GM18867 (cell line): Measurements from ENCODE around the gene FOXL2.
"Not testable (repeated sequence)": the region's sequence is repeated elsewhere in the genome, so short reads cannot be mapped to it uniquely, and the experiment has no call there.

ENCODE experiments used
- ATAC-seq: cut with Tn5 transposase; IDR thresholded peaks from one replicate; pipeline ENCODE4 v1.9.1; 2021; ENCODE audit warnings: mild to moderate bottlenecking, moderate library complexity; ENCODE audit not compliant: unreplicated experiment

FOXL2 gene

DNA sequence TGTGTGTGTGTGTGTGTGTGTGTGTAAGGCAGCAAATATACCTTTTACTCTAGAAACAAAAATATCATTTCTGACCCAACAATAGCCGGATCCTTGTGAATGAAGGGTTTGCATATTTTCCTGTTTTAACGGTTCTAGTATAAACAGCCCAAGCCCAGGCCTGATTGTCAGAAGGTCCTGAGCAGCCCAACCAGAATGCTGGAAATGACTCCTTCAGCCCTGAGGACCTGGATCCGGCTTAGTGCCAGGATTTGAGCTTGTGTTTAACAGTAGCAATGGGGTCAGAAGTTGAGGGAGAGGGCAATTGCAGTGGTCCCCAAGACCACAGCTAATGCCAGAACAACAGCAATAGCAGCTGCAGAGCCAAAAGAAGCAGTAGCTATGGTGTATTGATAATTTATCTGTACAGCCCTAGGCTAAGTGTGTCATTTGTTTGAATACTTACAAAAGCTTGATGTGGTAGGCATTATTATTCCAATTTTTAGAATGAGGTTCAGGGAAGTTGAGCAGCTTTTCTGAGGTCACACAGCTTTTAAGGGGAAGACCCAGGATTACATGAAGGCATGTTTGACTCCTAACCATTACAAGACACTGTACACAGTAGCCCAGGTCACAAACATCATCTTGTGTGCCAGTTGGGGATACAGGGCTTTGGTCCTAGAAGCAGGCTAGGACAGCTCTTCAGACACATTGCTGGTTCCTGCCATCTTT, 12.8 kb downstream of the FOXL2 start:
- ATAC-seq: no peak

DNA sequence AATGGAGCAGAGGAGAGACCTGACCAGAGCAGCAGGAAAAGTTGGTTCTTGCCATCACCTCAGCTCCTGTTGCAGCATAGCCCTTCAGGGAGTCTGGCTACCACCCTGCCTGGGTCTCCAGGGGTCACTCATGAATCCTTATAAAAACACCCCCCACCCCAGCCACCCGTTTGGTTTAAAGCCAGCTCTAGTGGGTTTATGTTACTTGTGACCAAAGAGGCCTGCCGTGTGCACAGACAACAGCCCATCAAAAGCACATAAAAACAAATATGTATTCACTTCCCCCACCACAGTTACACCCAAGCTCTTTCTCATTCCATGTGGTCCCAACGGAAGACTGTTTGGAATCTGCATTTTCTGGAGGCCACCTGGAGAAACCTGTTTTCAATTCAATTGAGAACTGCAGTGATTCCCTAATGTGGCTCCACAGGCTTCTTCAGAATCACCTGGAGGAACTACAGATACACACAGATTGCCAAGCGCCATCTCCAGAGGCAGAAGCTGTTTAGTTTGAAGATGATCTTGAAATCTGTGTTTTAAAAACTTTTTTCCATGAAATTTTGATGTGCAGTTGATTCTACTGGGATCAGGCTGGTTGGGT, 13.8 kb downstream of the FOXL2 start:
- no peak for ATAC-seq

- no peak for ATAC-seq
Observed at GRCh38 chr3:138928727-138929372, 18.1 kb downstream of the FOXL2 start.

- peak; percentile 91 for ATAC-seq
Observed at GRCh38 chr3:138923531-138923994, 23.4 kb downstream of the FOXL2 start.

DNA sequence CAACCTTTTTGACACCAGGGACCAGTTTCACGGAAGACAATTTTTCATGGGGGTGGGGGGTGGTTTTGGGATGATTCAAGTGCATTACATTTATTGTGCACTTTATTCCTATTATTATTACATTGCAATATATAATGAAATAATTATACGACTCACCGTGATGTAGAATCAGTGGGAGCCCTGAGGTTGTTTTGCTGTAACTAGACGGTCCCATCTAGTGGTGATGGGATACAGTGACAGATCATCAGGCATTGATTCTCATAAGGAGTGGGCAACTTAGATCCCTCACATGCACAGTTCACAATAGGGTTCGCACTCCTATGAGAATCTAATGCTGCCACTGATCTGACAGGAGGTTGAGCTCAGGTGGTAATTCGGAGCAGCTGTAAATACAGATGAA, 24.5 kb downstream of the FOXL2 start:
- not testable (repeated sequence) for ATAC-seq

- no peak for ATAC-seq
Observed at GRCh38 chr3:138921316-138922292, 25.3 kb downstream of the FOXL2 start.

- no peak for ATAC-seq
Observed at GRCh38 chr3:138919325-138919724, 27.6 kb downstream of the FOXL2 start.

GRCh38 chr3:138916824-138917223, 30.1 kb downstream of the FOXL2 start:
- no peak for ATAC-seq

GRCh38 chr3:138915503-138916498, 31.1 kb downstream of the FOXL2 start:
- peak; percentile 87 for ATAC-seq

DNA sequence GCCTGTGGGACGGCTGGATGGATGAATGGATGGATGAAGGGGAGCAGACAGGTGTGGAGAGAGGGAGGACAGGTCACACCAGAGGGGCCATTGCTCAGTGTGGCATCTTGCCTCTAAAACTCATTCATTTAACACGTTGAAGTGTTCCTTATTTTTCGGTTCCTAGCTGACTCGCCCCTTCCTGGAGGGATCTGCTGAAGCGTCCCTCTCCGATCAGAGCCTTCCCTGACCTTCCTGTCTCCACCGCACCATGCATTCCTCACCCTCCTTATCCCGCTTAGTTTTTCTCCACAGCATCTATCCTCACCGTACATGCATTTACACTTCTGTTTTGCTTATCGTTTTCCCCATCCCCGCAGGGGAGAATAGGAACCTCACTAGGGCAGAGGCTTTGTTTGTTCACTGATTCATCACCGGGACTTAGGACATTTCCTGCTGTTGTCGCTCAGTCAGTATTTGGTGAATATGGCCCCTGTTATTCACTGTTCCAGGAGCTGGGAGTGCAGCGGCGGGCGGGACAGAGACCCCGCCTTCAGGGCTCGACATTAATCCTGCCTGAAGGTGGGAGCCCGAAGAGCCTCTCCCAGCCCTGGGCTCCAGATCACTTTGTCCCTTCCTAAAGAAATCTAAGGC, 32.0 kb downstream of the FOXL2 start:
- peak; percentile 18 for ATAC-seq

- ATAC-seq: no peak
Observed at GRCh38 chr3:138913766-138914165, 33.2 kb downstream of the FOXL2 start.

- ATAC-seq: no peak
Observed at GRCh38 chr3:138912237-138912636, 34.7 kb downstream of the FOXL2 start.

- no peak for ATAC-seq
Observed at GRCh38 chr3:138911621-138912020, 35.3 kb downstream of the FOXL2 start.

DNA sequence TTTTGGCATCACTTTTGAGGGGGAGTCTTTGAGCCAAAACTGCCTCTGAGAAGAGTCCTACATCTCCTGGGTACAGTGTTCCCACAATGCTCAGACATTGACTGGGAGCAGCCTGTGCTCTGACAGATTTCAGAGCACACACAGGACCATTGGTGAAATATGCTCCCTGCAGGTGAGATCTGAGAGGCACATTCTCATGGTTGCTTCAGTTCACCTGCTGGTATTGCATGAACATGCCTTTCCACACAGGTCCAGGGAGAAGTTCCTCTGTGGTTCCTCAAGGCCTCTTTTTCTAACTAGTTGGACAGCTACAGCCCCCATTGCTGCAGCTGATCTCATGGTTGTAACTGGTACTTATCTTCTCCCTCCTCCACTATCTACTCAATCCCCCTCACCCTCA, 37.0 kb downstream of the FOXL2 start:
- no peak for ATAC-seq

- no peak for ATAC-seq
Observed at GRCh38 chr3:138908846-138909245, 38.1 kb downstream of the FOXL2 start.

DNA sequence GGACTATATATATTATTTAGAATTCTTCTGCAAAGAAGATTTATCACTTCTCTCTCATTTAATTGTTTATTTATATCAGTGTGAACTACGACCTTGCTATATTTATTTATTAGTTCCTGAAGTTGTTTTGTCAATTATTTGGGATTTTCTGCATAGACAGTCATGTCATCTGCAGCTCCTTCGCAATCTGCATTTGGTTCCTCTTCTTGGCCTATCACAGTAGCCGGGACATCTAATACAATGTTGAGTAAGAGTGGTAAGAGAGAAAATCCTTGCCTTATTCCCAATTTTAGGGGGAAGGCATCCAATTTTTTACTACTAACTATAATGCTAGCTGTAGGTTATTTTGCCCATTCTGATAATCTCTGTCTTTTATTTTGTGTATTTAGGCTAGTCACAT, 39.4 kb downstream of the FOXL2 start:
- ATAC-seq: no peak

DNA sequence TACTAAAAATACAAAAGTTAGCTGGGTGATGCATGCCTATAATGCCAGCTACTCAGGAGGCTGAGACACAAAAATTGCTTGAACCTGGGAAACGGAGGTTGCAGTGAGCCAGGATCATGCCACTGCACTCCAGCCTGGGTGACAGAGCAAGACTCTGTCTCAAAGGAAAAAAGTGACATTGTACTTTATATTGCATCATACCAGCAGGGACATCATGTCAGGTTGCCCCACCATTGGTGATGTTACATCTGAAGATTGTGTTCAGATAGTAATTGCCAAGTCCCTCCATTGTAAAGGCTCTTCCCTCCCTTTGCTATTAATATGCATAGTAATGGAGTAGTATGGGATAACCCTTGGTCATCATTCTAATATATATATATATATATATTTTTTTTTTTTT, 44.8 kb downstream of the FOXL2 start:
- no peak for ATAC-seq

DNA sequence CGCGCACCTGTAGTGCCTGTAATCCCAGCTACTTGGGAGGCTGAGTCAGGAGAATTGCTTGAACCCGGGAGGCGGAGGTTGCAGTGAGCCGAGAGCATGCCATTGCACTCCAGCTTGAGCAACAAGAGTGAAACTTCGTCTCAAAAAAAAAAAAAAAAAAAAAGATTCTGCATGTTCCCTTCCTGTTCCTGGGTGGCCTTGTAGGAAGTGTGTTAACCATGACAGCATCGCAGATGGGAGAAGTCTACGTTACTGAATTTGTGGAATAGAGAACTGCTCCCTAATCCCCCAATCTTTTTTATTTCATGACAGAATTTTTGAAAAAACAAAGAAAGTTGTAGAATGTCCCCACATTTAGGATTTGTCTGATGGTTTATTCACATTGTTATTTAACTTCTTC, 45.4 kb downstream of the FOXL2 start:
- ATAC-seq: no peak

- no peak for ATAC-seq
Observed at GRCh38 chr3:138899351-138899991, 47.5 kb downstream of the FOXL2 start.
